Measurements from ENCODE around the gene HK1. TPM values are rescaled to one million over a fixed set of nuclear protein-coding genes. Genes with fewer than 3 reads are reported as not detected.

HK1 gene
- total RNA-seq, 4 donors from 2014 or later: 27.3 to 54.0 (median 30.1) TPM

GRCh38 chr10:69253171-69253570 lies 25.1 kb upstream of the HK1 start:
- TF ChIP-seq POLR2A (IDR thresholded peaks at IDR 0.05) (no peak), EP300 (IDR thresholded peaks at IDR 0.05) (no peak), CTCF (IDR thresholded peaks at IDR 0.05) (no peak)

GRCh38 chr10:69254877-69255276 lies 23.4 kb upstream of the HK1 start:
- no peak overlapping the region for H3K4me3 ChIP-seq
- no peak overlapping the region for H3K27ac ChIP-seq
- WGBS, 2 donors: 73% methylated on average over 7 of the region's 7 CpGs
- no peaks in the 10 kb centered on the region for H3K27me3 ChIP-seq
- TF ChIP-seq EP300 (IDR thresholded peaks at IDR 0.05): no peak
- DNase-seq (ENCODE audit: low spot score in 2 of 2): no peak
- peaks cover 0 to 4% (median 0%) of the 10 kb centered on the region in 4 donors for H3K9me3 ChIP-seq
- H3K36me3 ChIP-seq: peaks cover 0 to 17% (median 0%) of the 10 kb centered on the region in 3 donors
- no peaks in the 10 kb centered on the region for H3K4me1 ChIP-seq

More at GRCh38 chr10:69253171-69253570, 25.1 kb upstream of the HK1 start:
- WGBS, 2 donors: 47 to 79% methylated on average over 3 of the region's 3 CpGs
- Histone ChIP-seq H3K9me3 (peaks cover 0 to 4% (median 0%) of the 10 kb centered on the region in 4 donors), H3K4me3 (no peak overlapping the region), H3K27ac (no peak overlapping the region), H3K27me3 (no peaks in the 10 kb centered on the region), H3K36me3 (peaks cover 0 to 18% (median 0%) of the 10 kb centered on the region in 3 donors), H3K4me1 (no peaks in the 10 kb centered on the region)
- no peak for DNase-seq (ENCODE audit: low spot score in 2 of 2)

DNA sequence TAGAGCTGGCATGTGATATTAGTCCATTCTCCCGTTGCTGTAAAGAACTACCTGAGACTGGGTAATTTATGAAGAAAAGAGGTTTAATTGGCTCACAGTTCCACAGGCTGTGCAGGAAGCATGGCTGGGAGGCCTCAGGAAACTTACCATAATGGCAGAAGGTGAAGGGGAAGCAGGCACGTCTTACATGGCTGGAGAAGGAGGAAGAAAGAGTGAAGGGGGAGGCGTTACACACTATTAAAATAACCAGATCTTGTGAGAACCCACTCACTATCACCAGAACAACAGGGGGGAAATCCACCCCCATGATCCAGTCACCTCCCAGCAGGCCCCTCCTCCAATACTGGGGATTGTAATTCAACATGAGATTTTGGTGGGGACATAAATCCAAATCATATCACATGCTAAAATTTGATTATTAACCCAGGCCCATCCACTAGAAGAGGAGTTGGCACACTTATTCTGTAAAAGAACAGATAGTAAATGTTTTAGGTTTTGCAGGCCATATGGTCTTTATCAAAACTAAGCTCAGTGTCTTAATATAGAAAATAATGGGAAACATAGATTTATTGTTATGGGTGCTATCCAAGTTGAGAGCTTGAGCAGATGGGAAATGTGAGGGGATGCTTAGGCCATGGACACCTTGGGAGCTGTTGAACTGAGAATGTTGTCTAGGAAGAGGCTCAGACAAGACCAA lies 18.6 kb upstream of the HK1 start:
- no peaks in the 10 kb centered on the region for H3K36me3 ChIP-seq
- H3K4me3 ChIP-seq: no peak overlapping the region
- H3K27ac ChIP-seq: no peak overlapping the region
- TF ChIP-seq CTCF (IDR thresholded peaks at IDR 0.05) (no peak), POLR2A (IDR thresholded peaks at IDR 0.05) (no peak), EP300 (IDR thresholded peaks at IDR 0.05) (no peak)
- no peaks in the 10 kb centered on the region for H3K9me3 ChIP-seq
- 76 to 81% methylated on average over 3 of the region's 3 CpGs for whole genome bisulfite sequencing, 2 donors
- no peak for DNase-seq (ENCODE audit: low spot score in 2 of 2)
- no peaks in the 10 kb centered on the region for H3K27me3 ChIP-seq
- no peaks in the 10 kb centered on the region for H3K4me1 ChIP-seq

GRCh38 chr10:69261184-69261583 lies 17.1 kb upstream of the HK1 start:
- no peak for TF ChIP-seq EP300 (IDR thresholded peaks at IDR 0.05)
- TF ChIP-seq CTCF (IDR thresholded peaks at IDR 0.05): no peak
- no peak for TF ChIP-seq POLR2A (IDR thresholded peaks at IDR 0.05)
- H3K36me3 ChIP-seq: no peaks in the 10 kb centered on the region
- no peak overlapping the region for H3K27ac ChIP-seq
- DNase-seq (ENCODE audit: low spot score in 2 of 2): no peak
- no peaks in the 10 kb centered on the region for H3K4me1 ChIP-seq
- H3K27me3 ChIP-seq: no peaks in the 10 kb centered on the region
- 87 to 93% methylated on average over 8 of the region's 8 CpGs for WGBS, 2 donors
- no peaks in the 10 kb centered on the region for H3K9me3 ChIP-seq
- no peak overlapping the region for H3K4me3 ChIP-seq

- H3K36me3 ChIP-seq: no peaks in the 10 kb centered on the region
- no peak overlapping the region for H3K4me3 ChIP-seq
- H3K27me3 ChIP-seq: no peaks in the 10 kb centered on the region
- H3K27ac ChIP-seq: no peak overlapping the region
- no peak for DNase-seq (ENCODE audit: low spot score in 2 of 2)
- H3K4me1 ChIP-seq: no peaks in the 10 kb centered on the region
- 83 to 85% methylated on average over 3 of the region's 3 CpGs for WGBS, 2 donors
- no peaks in the 10 kb centered on the region for H3K9me3 ChIP-seq
- no peak for TF ChIP-seq POLR2A (IDR thresholded peaks at IDR 0.05)
- TF ChIP-seq EP300 (IDR thresholded peaks at IDR 0.05): no peak
- TF ChIP-seq CTCF (IDR thresholded peaks at IDR 0.05): no peak
These were observed 16.0 kb upstream of the HK1 start for GRCh38 chr10:69262292-69262751.

All from tibial nerve (tissue), 4 donors.